ENCODE results near the gene RFLNA.
A peak's percentile ranks its signal among the peaks of the same experiment; 100 is the strongest.

The RFLNA gene

GRCh38 chr12:124294780-124295341 lies at the start of gene RFLNA:
Gene RFLNA (plus strand): TSS chr12:124295093. CDS start chr12:124295430, 337 bp downstream.
- DNase-seq, result no peak

GRCh38 chr12:124247331-124247730 lies 47.6 kb upstream of the RFLNA start:
- no peak for DNase-seq

GRCh38 chr12:124248941-124249825 lies 45.7 kb upstream of the RFLNA start:
- DNase-seq, result peak; percentile 59

GRCh38 chr12:124251186-124251585 lies 43.7 kb upstream of the RFLNA start:
- DNase-seq, result no peak

- no peak for DNase-seq
Observed at GRCh38 chr12:124252964-124253363, 41.9 kb upstream of the RFLNA start.

- DNase-seq, result no peak
Observed at GRCh38 chr12:124254126-124254525, 40.8 kb upstream of the RFLNA start.

- DNase-seq, result no peak
Observed at GRCh38 chr12:124259154-124260066, 35.5 kb upstream of the RFLNA start.

GRCh38 chr12:124261885-124262284 lies 33.0 kb upstream of the RFLNA start:
- no peak for DNase-seq

GRCh38 chr12:124264089-124264795 lies 30.7 kb upstream of the RFLNA start:
- no peak for DNase-seq

GRCh38 chr12:124264879-124265278 lies 30.0 kb upstream of the RFLNA start:
- DNase-seq, result no peak

- DNase-seq, result no peak
Observed at GRCh38 chr12:124267205-124267778, 27.6 kb upstream of the RFLNA start.

GRCh38 chr12:124270671-124271070 lies 24.2 kb upstream of the RFLNA start:
- no peak for DNase-seq

GRCh38 chr12:124273630-124274029 lies 21.3 kb upstream of the RFLNA start:
- no peak for DNase-seq

GRCh38 chr12:124276337-124276736 lies 18.6 kb upstream of the RFLNA start:
- DNase-seq, result no peak

- no peak for DNase-seq
Observed at GRCh38 chr12:124277394-124278241, 17.3 kb upstream of the RFLNA start.

GRCh38 chr12:124278389-124279101 lies 16.3 kb upstream of the RFLNA start:
- no peak for DNase-seq

GRCh38 chr12:124279315-124279714 lies 15.6 kb upstream of the RFLNA start:
- no peak for DNase-seq

- no peak for DNase-seq
Observed at GRCh38 chr12:124279846-124280360, 15.0 kb upstream of the RFLNA start.

- DNase-seq, result no peak
Observed at GRCh38 chr12:124281309-124281708, 13.6 kb upstream of the RFLNA start.

- no peak for DNase-seq
Observed at GRCh38 chr12:124282287-124282686, 12.6 kb upstream of the RFLNA start.

All from NCI-H1105 (cell line).